Renal pelvis (tissue), 4 donors: ENCODE results near the gene CHST7. TPM values are rescaled to one million over a fixed set of nuclear protein-coding genes. Genes with fewer than 3 reads are reported as not detected.

Source experiments
- DNase-seq: peaks from one replicate; pipeline ENCODE4 v3.0.0-alpha.2; 2013
- polyA plus RNA-seq, 3 donors: library from polyadenylated mRNA; unstranded; fragments of 120-200 nt; gene quantifications; one replicate each; pipeline ENCODE4 v1.2.1, GENCODE V29; 2013; ENCODE audit not compliant: insufficient read length in 3 of 3

Gene CHST7
- polyA plus RNA-seq, 3 donors: 2.2 to 3.0 (median 2.4) TPM

DNA sequence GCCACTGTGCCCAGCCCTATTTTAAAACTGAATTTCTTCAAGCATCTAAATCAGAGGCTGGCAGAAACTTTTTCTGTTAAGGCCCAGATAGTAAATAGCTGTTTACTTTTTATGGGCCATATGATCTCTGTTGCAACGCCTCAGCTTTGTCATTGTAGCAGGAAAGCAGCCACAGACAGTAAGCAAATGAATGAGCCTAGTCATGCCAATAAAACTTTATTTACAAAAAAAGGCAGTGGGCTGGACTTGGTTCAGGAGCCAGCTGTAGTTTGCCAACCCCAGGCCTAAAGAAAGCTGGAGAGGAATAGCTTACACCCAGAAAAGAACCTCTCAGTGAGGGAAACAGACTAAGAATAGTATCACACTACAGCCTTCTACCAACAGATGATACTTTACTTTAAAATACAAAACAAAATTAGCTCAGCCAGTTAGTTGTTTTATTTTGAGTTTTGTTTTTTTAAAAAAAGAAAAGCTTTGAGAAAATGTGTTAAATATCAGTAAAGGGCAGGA is 25.5 kb downstream of the CHST7 start:
- no peak for DNase-seq

DNA sequence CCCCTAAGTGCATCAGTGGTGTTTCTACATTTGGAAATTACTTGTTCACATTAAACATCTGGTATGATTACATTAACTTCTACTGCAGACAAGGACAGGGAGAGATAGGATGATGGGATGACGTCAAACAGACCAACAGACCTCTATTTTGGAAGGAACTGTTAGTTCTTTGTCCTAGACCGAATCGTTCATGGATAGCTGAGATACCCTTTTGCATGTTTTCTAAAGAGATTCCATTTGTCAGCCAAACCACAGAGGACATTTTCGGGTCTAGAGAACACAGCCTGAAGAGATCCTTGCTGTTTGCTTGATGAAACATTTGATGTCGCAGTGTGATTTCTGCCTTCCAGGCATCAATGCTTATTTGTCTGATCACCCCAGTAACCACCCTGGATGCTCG is 27.7 kb downstream of the CHST7 start:
- no peak for DNase-seq

DNA sequence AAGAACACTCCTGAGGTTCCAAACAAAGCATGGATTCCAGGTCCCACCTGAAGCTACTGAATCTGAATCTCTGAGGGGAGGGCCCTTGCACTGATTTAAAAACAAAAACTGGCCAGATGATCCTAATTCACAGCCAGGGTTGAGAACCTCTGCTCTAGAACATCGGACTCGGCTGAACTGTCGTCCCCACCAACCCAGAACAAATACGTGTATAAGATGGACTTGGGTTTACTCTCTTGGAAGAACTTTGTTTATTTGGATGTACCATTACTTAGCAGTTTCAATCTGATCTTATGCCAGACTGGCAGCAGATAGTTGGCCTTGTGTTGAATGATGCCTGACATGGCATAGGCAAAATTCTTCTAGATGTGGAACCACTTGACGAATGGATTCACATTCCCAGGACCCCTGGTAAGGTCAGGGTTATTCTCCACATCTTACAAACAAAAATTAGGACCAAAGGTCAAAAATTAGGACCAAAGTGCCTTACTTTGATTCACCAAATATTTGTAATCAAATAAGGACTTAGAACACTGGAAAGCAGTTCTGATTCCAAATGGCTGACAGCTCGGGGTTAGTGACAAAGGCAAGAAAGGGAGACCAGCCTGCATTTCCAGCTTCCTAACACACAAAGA is 29.0 kb downstream of the CHST7 start:
- DNase-seq: no peak

DNA sequence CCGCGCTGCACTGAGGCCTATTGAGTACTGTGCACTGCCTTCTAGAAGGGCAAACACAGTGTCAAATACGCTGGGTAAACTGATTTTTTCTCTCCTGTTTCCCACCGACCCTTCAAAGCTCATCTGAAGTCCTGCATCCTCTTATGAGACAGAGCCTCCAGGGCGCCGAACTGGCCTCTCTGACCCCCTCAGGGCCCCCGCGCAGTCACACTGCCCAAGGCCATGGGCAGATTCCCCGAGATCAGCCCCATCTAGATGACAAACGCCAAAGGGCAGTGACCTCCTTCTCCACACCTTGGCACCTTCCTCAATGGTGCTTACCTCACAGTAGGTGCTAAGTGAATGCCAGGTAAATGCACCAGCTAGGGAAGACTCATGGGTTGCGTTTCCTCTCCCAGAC is 34.4 kb downstream of the CHST7 start:
- no peak for DNase-seq

DNA sequence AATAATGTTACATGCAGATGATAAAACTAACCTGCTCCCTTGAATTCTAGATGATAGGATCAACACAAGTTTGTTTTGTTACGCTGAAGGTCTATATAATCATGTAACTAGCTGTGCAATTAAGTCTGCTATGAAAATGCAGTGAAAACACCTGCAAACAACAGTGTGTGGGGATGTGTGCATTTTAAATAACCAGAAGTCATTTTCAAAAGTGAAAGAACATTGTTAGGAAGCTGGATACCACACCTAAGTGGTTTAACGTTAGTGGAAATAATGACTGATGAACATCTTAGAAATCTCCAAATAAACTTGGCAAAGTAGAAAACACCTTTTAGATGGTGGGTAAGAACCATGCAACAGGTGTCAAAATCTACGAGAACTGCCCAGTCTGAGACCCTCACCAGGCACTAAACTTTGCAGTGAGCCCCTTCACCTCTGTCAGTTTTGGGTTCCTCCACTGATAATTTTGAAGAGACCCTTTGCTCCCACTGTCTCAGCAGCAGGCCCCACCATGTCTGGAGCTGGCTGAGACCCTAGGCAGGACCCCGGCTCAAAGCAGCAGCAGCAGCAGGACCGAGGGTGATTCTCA is 36.6 kb downstream of the CHST7 start:
- DNase-seq: no peak

- DNase-seq: no peak
Measured at GRCh38 chrX:46611658-46612362, 38.2 kb downstream of the CHST7 start.

DNA sequence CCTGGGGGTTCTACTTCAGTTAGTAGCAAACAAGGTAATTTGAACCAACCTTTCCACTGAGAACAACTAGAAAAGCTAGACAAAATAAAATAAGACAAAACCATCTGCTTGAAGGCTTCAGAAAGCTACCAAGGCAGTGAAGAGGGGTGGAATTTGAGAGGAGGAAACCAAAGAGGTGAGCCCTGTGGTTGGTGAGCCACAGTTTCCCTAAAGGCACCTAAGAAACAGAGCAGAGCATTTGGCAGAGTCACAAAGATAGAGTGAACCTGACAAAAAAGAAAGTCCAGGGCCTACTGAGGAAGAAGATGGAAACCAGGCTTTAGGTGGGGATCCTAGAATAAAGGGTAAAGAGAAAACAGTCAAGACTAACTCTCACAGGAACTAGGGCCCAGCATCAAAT is 44.3 kb downstream of the CHST7 start:
- no peak for DNase-seq

DNA sequence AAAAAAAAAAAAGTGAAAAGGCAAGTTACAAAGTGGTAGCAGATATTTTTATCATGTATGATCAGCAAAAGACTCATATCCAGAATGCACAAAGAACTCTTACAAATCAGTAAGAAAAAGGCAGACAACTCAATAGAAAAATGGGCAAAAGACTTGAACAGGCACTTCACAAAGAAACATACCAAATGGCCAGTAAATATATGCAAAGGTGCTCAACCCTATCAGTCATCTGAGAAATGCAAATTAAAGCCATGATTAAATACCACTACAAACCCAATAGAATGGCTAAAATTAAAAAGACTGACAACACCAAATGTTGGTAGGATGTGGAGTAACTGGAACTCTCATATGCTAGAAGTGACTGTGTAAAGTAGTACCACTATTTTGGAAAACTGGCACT is 45.4 kb downstream of the CHST7 start:
- no peak for DNase-seq

- DNase-seq: no peak
Measured at GRCh38 chrX:46620505-46620904, 46.9 kb downstream of the CHST7 start.

GRCh38 chrX:46621572-46621971 is 48.0 kb downstream of the CHST7 start:
- DNase-seq: no peak

DNA sequence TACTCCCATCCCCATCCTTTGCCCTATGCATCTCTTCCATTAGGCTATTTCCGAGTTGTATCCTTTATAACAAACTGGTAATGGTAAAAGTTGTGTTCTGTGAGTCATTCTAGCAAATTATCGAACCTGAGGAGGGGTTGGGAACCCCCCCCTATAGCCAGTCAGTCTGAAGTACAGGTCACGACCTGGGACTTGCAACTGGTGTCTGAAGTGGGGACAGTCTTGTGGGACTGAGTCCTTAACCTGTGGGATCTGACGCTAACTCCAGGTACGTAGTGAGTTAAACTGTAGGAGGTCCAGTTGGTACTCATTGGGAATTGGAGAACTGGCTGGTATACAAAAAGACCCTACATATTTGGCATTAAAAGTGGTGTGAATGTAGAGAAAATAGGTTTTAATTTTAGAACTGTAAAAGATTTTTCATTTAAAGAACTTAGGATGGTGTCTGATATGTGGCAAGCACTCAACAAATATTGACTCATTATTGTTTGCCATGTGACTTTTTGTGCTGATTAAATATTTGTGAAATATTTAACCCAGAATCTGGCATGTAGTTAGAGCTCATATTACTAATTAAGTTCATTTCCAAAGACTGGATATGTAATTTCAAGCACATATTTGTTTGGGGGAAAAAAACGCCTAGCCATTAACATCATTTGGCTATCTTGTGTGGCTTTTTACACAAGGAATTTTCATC is 50.7 kb downstream of the CHST7 start:
- no peak for DNase-seq

GRCh38 chrX:46626566-46626965 is 53.0 kb downstream of the CHST7 start:
- no peak for DNase-seq

- no peak for DNase-seq
Measured at GRCh38 chrX:46627062-46627461, 53.5 kb downstream of the CHST7 start.

GRCh38 chrX:46627711-46628419 is 54.3 kb downstream of the CHST7 start:
- DNase-seq: peak; percentile 47

DNA sequence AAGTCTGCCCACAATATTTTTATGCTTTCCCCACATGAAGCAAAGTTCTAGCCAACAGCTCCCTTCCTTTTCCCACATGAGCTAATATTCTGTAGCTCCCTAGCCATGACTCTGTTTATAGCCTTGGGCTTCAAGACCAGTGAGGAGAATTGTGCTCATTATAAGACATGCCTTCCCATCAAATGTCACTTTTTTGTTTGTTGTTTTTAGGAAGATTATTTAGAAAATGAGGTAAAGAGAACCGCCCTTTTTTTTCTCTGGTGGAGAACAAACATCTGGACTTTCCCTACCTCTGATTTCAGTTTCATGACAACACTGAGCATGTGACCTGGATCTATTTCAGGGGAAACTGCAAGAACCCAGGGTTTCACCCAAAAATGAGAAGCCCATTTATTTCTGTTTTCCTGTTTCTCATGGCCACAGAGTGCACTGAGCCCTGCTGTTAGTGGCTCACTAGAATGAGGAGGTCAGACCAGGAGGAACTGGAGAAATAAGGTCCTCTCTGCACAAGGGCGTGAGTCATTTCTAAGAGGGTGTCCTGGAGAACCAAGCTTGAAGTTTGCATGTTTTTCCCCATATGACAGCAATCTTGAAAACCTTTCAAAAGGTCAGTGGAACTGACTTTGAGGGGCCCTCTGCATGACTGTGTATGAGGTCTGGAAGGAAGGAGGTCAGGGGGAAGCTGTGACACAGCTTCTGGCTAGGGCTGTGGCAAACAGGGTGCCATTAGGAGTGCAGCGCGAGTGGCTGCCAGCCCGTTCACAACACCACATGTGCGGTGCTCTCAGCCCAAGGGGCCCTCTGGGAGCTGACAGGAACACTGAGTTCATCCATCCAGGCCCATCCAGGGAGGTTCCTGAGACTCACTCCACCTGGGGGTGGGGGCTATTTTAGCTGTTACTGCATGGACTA is 55.2 kb downstream of the CHST7 start:
- no peak for DNase-seq

- no peak for DNase-seq
Measured at GRCh38 chrX:46630141-46630540, 56.6 kb downstream of the CHST7 start.

DNA sequence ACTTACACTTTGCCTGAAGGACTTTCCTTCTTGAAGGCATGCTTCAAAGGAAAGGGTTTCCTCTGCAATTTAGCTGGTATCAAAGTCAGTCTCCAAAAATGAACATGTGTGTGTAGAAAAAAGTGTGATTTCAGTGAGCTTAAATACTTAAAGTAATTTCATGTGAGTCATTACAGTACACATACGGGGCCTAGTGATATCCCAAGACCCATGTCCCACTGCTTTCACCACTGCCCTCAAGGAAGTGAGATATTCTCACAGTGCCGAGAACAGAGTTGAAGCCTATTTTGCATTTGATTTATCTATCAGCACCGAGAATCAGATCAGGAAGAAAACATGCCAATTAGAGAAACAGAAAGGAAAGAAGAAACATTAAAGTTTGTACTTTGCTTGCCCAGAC is 61.0 kb downstream of the CHST7 start:
- DNase-seq: no peak

DNA sequence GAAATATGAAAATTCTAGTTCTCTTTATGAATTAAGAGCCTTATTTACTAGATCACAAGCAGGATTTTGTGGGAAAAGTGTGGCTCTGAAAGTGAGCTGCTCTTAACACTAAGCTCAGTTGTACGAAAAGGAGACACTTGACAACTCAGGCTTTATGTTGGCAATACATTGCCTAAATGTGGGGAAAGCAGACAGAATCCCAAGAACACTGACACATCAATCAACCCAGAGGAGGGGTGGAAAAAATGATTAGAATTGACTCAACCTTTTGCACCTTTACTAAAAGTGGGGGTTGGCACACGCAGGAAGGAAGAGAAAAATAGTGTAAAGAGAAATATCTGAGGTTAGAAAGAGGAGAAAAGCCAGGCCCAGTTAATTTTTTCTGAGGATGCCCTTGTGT is 61.6 kb downstream of the CHST7 start:
- no peak for DNase-seq

GRCh38 chrX:46636223-46636622 is 62.7 kb downstream of the CHST7 start:
- DNase-seq: no peak

GRCh38 chrX:46637938-46638337 is 64.4 kb downstream of the CHST7 start:
- DNase-seq: no peak

- DNase-seq: no peak
Measured at GRCh38 chrX:46642145-46642544, 68.6 kb downstream of the CHST7 start.
